ENCODE measurements around the gene MN1. TPM values are rescaled to one million over a fixed set of nuclear protein-coding genes. Genes with fewer than 3 reads are reported as not detected.

MN1 gene
- 0.86 and 3.9 TPM in 2 replicates for total RNA-seq

DNA sequence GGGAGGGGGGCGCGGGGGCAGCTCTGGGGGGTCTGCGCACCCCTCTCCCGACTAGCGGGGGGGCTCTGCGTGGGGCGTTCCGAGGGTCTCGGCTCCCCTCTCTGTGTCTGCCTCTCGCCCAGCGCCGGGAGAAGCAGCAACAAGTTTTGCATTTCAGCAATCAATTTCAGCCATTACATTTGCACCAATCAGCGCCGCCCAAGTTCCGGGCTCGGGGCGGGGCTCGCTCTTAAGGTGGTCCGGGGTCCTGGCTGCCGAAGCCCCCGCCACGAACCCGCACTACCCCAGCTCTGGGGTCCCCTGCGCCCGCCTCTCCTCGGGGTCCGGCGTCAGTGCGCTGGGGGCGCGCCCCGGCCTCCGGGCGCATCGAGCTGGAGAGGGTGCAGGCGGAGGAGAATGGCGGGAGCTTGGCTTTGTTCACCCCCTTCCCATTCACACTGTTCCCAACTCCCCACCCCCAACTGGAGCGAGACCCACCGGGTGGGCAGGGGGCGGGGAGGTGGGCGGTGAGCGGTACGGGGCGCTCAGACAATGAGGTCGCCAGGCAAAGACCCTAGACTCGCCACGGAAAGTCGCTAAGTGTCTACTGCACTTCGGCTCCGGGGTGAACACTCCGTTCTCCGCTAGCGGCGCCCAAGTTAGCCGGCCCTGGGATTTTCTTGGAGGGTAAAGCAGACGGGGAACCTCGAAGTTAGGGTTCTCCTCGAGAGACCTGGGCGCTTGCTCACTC, at the start of gene MN1:
TSS of gene MN1 (minus strand) at position 141 of the 730 bp plus-strand sequence. CDS start 1,213 bp downstream, outside the sequence.
- TF ChIP-seq, protein P1, sequence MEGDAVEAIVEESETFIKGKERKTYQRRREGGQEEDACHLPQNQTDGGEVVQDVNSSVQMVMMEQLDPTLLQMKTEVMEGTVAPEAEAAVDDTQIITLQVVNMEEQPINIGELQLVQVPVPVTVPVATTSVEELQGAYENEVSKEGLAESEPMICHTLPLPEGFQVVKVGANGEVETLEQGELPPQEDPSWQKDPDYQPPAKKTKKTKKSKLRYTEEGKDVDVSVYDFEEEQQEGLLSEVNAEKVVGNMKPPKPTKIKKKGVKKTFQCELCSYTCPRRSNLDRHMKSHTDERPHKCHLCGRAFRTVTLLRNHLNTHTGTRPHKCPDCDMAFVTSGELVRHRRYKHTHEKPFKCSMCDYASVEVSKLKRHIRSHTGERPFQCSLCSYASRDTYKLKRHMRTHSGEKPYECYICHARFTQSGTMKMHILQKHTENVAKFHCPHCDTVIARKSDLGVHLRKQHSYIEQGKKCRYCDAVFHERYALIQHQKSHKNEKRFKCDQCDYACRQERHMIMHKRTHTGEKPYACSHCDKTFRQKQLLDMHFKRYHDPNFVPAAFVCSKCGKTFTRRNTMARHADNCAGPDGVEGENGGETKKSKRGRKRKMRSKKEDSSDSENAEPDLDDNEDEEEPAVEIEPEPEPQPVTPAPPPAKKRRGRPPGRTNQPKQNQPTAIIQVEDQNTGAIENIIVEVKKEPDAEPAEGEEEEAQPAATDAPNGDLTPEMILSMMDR (IDR thresholded peaks at IDR 0.05; ENCODE audit: insufficient read depth, low read depth, low read length), result no peak
- H3K4me3 ChIP-seq (ENCODE audit: low read depth, low read length), result peak within 1 kb of the TSS; percentile 76
- DNase-seq (ENCODE audit: low read depth), result peak; percentile 49

DNA sequence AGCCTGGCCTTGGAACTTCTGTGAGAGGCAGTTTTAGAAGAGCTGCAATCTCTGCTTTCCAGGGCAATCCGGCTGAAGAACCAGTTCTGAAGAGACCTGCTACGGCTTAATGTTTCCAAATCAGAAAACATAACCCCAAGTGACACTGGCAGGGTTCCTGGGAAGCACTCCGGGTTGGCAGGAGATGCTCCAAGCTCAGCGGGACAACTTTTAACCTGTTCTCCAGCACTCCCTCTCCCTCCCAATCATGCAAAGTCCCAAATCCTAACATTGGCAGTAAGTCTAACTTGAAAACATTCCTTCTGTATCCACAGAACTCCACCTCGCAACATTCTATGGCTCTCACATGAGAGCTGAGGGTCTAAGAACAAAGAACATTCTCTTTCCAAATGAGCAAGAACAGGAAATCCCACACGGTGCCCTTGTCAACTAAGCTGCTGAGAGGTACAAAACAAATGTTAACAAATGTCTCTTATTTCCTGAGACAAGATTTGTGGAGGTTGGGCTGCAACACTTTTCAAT, 48.5 kb upstream of the MN1 start:
- no peak overlapping the region for H3K4me3 ChIP-seq (ENCODE audit: low read depth, low read length)
- DNase-seq (ENCODE audit: low read depth), result no peak
- TF ChIP-seq, protein P1 (IDR thresholded peaks at IDR 0.05; ENCODE audit: insufficient read depth, low read depth, low read length), result no peak

DNA sequence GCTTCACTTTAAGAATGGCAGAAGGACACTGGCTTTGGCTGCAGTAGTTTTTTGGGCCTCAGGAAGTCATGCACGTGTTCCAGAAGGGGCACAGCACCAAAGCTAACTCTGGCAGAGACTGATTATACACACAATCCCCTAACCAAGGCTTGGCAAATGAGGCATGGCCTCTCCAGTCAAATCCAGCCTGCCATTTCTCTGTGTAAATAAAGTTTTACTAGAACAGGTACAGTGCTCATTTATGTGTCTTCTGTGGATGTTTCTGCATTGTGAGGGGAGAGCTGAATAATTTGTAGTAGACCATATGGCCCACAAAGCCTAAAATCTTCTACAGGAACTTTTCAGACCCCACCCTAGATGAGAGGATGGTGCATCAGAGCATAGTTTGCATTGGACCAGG, 46.4 kb upstream of the MN1 start:
- TF ChIP-seq, protein P1 (IDR thresholded peaks at IDR 0.05; ENCODE audit: insufficient read depth, low read depth, low read length), result no peak
- no peak overlapping the region for H3K4me3 ChIP-seq (ENCODE audit: low read depth, low read length)
- DNase-seq (ENCODE audit: low read depth), result no peak

DNA sequence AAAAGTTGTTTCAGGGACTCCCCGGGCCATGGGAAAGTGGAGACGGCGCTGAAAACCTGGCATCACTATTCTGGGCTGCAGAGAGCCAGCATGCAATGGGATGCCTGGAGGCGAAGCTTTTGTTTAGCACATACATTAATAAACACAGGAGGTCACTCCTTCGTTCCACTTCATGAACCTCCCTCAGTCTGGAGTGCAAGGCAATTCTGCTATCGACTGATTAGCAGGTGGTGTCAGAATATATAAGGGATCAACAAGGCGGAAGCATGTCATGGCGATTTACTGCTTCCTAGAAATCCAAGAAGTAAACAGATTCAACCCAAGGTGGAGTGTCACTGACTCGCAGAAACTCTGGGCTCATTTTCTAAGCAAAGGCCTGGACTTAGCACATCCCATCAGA, 45.4 kb upstream of the MN1 start:
- DNase-seq (ENCODE audit: low read depth), result no peak
- TF ChIP-seq, protein P1 (IDR thresholded peaks at IDR 0.05; ENCODE audit: insufficient read depth, low read depth, low read length), result no peak
- H3K4me3 ChIP-seq (ENCODE audit: low read depth, low read length), result no peak overlapping the region

DNA sequence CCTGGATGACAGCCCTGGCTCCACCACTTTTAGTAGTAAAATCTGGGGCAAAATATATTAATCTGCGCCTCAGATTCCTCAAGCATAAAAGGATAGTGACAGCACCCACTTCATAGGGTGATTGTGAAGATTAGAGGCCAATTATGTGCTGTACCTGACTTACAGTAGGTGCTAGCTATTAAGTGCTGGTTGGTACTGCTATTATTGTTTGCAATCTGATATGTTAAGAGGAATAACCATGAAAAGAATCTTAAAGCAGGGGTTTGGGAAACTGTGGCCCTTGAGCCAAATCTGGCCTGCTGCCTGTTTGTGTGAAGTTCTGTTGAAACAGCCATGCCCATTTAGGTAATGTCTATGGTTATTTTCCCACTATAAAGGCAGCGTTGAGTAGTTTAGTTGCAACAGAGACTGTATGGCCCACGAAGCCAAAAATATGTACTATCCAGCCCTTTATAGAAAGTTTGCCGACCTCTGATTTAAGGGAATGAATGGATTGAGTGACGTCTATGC, 44.7 kb upstream of the MN1 start:
- DNase-seq (ENCODE audit: low read depth), result no peak
- TF ChIP-seq, protein P1 (IDR thresholded peaks at IDR 0.05; ENCODE audit: insufficient read depth, low read depth, low read length), result no peak
- H3K4me3 ChIP-seq (ENCODE audit: low read depth, low read length), result no peak overlapping the region

DNA sequence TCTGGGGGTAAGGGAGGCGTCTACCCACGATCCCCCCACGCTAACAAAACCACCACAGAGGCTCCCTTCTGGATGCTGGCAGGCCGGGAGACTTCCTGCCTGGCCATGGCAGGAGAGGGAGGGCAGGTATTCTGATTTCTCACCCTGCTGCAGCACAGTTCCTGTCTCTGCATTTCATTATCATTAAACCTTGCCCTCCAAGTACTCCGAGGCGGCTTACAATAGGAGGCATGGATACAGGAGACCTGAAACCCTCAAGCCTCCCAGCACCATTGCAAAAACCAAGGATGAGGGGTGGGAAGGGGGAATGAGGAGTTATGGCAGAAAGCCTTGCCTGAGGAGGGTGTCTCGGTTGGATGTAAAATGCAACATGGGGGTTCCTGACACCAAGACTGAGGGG, 44.1 kb upstream of the MN1 start:
- TF ChIP-seq, protein P1 (IDR thresholded peaks at IDR 0.05; ENCODE audit: insufficient read depth, low read depth, low read length), result no peak
- no peak overlapping the region for H3K4me3 ChIP-seq (ENCODE audit: low read depth, low read length)
- no peak for DNase-seq (ENCODE audit: low read depth)

All from fibroblast of villous mesenchyme (primary cell).